PFSK-1 (cell line): Measurements from ENCODE around the gene SYNGR1.

ENCODE experiments used
- POLR2AphosphoS5 ChIP-seq: IDR thresholded peaks from 2 replicates; pipeline ENCODE4 v1.6.1; 2012; ENCODE audit warnings: low read depth, mild to moderate bottlenecking, control low read depth, low read length, moderate library complexity
- REST ChIP-seq, 2 experiments: IDR thresholded peaks; 2 replicates each; pipeline versions ENCODE4 v1.6.1 to v1.8.0; 2011 to 2012; ENCODE audit warnings: low read depth in 2 of 2, low read length in 2 of 2, control low read depth in 1 of 2, inconsistent platforms in 1 of 2, mild to moderate bottlenecking in 1 of 2, moderate library complexity in 1 of 2; ENCODE audit not compliant: insufficient read depth in 1 of 2
- SIN3A ChIP-seq: IDR thresholded peaks from 2 replicates; pipeline ENCODE4 v1.6.1; 2012; ENCODE audit warnings: mild to moderate bottlenecking, low read length, moderate library complexity, borderline replicate concordance; ENCODE audit not compliant: insufficient read depth
- TAF1 ChIP-seq: IDR thresholded peaks from 2 replicates; pipeline ENCODE4 v1.6.1; 2012; ENCODE audit warnings: low read length, control low read depth, borderline replicate concordance; ENCODE audit not compliant: insufficient read depth

- no peak for TF ChIP-seq SIN3A
- TF ChIP-seq POLR2AphosphoS5: no peak
- TF ChIP-seq REST (IDR thresholded peaks at IDR 0.05; ENCODE audit: insufficient read depth in 1 of 2, low read depth in 2 of 2, low read length in 2 of 2): no peak
- no peak for TF ChIP-seq TAF1
These were observed 84.9 kb downstream of the SYNGR1 start for GRCh38 chr22:39434721-39435120.
